Erythroblast (primary cell): ENCODE results near the gene ATP4A.

Experiments used
- GATA1 ChIP-seq: IDR thresholded peaks from 2 replicates; pipeline ENCODE4 v1.6.1; 2011; ENCODE audit warnings: low read depth, mild to moderate bottlenecking, control low read depth, low read length, moderate library complexity
- POLR2A ChIP-seq: IDR thresholded peaks from 2 replicates; pipeline ENCODE4 v1.6.1; 2011; ENCODE audit warnings: mild to moderate bottlenecking, low read length

- TF ChIP-seq POLR2A, result no peak
- no peak for TF ChIP-seq GATA1
Measured at GRCh38 chr19:35563207-35563829, at the start of gene ATP4A.
